ENCODE measurements around the gene PCDHGA1.

DNA sequence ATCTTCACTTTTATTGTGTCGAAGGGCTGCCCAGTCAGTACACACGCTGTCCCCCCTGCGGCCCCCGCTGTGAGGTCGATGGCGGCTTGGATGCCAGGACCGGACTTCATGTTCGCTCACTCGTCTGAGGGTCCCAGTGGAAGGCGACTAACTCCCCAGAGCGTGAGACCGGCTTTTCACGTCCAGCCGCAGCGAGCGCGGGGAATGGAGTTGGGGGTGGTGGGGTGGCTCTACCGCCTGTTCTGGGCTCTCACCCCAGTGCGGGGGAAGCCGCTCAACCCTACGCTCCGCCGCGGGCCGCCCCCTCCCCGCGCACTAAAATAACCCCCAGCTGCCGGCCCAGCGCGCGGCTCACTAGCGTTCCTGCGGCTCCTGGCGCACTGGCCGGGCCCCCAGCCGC lies 26.6 kb upstream of the PCDHGA1 start, which contains the start of gene SLC25A2:
- no peak for TF ChIP-seq POLR2A (IDR thresholded peaks at IDR 0.05)
- TF ChIP-seq, protein P1, sequence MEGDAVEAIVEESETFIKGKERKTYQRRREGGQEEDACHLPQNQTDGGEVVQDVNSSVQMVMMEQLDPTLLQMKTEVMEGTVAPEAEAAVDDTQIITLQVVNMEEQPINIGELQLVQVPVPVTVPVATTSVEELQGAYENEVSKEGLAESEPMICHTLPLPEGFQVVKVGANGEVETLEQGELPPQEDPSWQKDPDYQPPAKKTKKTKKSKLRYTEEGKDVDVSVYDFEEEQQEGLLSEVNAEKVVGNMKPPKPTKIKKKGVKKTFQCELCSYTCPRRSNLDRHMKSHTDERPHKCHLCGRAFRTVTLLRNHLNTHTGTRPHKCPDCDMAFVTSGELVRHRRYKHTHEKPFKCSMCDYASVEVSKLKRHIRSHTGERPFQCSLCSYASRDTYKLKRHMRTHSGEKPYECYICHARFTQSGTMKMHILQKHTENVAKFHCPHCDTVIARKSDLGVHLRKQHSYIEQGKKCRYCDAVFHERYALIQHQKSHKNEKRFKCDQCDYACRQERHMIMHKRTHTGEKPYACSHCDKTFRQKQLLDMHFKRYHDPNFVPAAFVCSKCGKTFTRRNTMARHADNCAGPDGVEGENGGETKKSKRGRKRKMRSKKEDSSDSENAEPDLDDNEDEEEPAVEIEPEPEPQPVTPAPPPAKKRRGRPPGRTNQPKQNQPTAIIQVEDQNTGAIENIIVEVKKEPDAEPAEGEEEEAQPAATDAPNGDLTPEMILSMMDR (IDR thresholded peaks at IDR 0.05 in 4 of 5, conservative IDR thresholded peaks at IDR 0.05 in 1 of 5): no peak
